GM21390 (cell line): ENCODE results near the gene PIKFYVE.
"Not testable (repeated sequence)": the region's sequence is repeated elsewhere in the genome, so short reads cannot be mapped to it uniquely, and the experiment has no call there.

Source experiments
- ATAC-seq: cut with Tn5 transposase; IDR thresholded peaks from one replicate; pipeline ENCODE4 v1.9.1; 2021; ENCODE audit not compliant: unreplicated experiment

Gene PIKFYVE

GRCh38 chr2:208265801-208266552 lies at the start of gene PIKFYVE:
Gene PIKFYVE, plus strand, starts transcription at chr2:208266255. Its CDS starts 5,265 bp downstream, at chr2:208271520.
- peak; percentile 77 for ATAC-seq

GRCh38 chr2:208221873-208222272 lies 44.2 kb upstream of the PIKFYVE start:
- not testable (repeated sequence) for ATAC-seq

- ATAC-seq = no peak
Measured at GRCh38 chr2:208222351-208222750, 43.7 kb upstream of the PIKFYVE start.

- ATAC-seq = no peak
Measured at GRCh38 chr2:208224802-208225201, 41.3 kb upstream of the PIKFYVE start.

GRCh38 chr2:208227581-208228232 lies 38.3 kb upstream of the PIKFYVE start:
- no peak for ATAC-seq

GRCh38 chr2:208228476-208228875 lies 37.6 kb upstream of the PIKFYVE start:
- ATAC-seq = no peak

GRCh38 chr2:208234786-208235185 lies 31.3 kb upstream of the PIKFYVE start:
- ATAC-seq = no peak

- no peak for ATAC-seq
Measured at GRCh38 chr2:208235860-208236259, 30.2 kb upstream of the PIKFYVE start.

- no peak for ATAC-seq
Measured at GRCh38 chr2:208239770-208240493, 26.1 kb upstream of the PIKFYVE start.

GRCh38 chr2:208240619-208241209 lies 25.3 kb upstream of the PIKFYVE start:
- ATAC-seq = no peak

GRCh38 chr2:208244422-208244821 lies 21.6 kb upstream of the PIKFYVE start:
- ATAC-seq = no peak

- no peak for ATAC-seq
Measured at GRCh38 chr2:208245746-208246145, 20.3 kb upstream of the PIKFYVE start.

- ATAC-seq = no peak
Measured at GRCh38 chr2:208248601-208249000, 17.5 kb upstream of the PIKFYVE start.

- ATAC-seq = no peak
Measured at GRCh38 chr2:208249296-208249695, 16.8 kb upstream of the PIKFYVE start.

GRCh38 chr2:208250388-208250787 lies 15.7 kb upstream of the PIKFYVE start:
- no peak for ATAC-seq

GRCh38 chr2:208251098-208251497 lies 15.0 kb upstream of the PIKFYVE start:
- no peak for ATAC-seq

- ATAC-seq = no peak
Measured at GRCh38 chr2:208252716-208253492, 13.2 kb upstream of the PIKFYVE start.

GRCh38 chr2:208253600-208254117 lies 12.4 kb upstream of the PIKFYVE start:
- ATAC-seq = no peak

- ATAC-seq = peak; percentile 68
Measured at GRCh38 chr2:208254118-208254870, 11.8 kb upstream of the PIKFYVE start.
